Dermis microvascular lymphatic vessel endothelial cell (primary cell): ENCODE data around the gene BSDC1. TPM values are rescaled to one million over a fixed set of nuclear protein-coding genes. Genes with fewer than 3 reads are reported as not detected.
"Not testable (repeated sequence)": the region's sequence is repeated elsewhere in the genome, so short reads cannot be mapped to it uniquely, and the experiment has no call there.

Experiments used
- DNase-seq, 2 donors: peaks; one replicate each; pipeline versions ENCODE4 v3.0.0 to v3.0.0-alpha.2; 2010; ENCODE audit warnings: low read depth in 2 of 2
- total RNA-seq: library from RNA; depleted of rRNA; stranded (reverse); fragments of >200 nt; gene quantifications from 2 replicates; pipeline ENCODE4 v1.2.1, GENCODE V29; 2014

The BSDC1 gene
- total RNA-seq, 1 donor from 2014 or later, result 35.0 TPM

GRCh38 chr1:32358435-32358834 lies 35.8 kb downstream of the BSDC1 start:
- no peak for DNase-seq

- no peak for DNase-seq
These were observed 36.6 kb downstream of the BSDC1 start for GRCh38 chr1:32357614-32358013.

- DNase-seq, result no peak
These were observed 37.8 kb downstream of the BSDC1 start for GRCh38 chr1:32356478-32356877.

GRCh38 chr1:32355778-32356177 lies 38.5 kb downstream of the BSDC1 start:
- not testable (repeated sequence) for DNase-seq

- no peak for DNase-seq
These were observed 40.2 kb downstream of the BSDC1 start for GRCh38 chr1:32353886-32354570.

- DNase-seq, result no peak
These were observed 40.8 kb downstream of the BSDC1 start for GRCh38 chr1:32353431-32353830.

- no peak for DNase-seq
These were observed 41.3 kb downstream of the BSDC1 start for GRCh38 chr1:32352831-32353383.

GRCh38 chr1:32352239-32352745 lies 41.9 kb downstream of the BSDC1 start:
- no peak for DNase-seq

- DNase-seq, result peak; percentile 77 to 92
These were observed 42.6 kb downstream of the BSDC1 start for GRCh38 chr1:32351399-32352238.

GRCh38 chr1:32350785-32351398 lies 43.3 kb downstream of the BSDC1 start:
- peak; percentile 41 to 71 for DNase-seq

- peak; percentile 93 to 94 for DNase-seq
These were observed 45.0 kb downstream of the BSDC1 start for GRCh38 chr1:32349211-32349708.

GRCh38 chr1:32346532-32347157 lies 47.6 kb downstream of the BSDC1 start:
- DNase-seq, result no peak

GRCh38 chr1:32345289-32345827 lies 48.9 kb downstream of the BSDC1 start:
- DNase-seq, result peak; percentile 60 to 71

GRCh38 chr1:32342704-32343103 lies 51.5 kb downstream of the BSDC1 start:
- DNase-seq, result no peak

- DNase-seq, result no peak
These were observed 52.3 kb downstream of the BSDC1 start for GRCh38 chr1:32341971-32342370.

GRCh38 chr1:32341186-32341757 lies 53.0 kb downstream of the BSDC1 start:
- DNase-seq, result no peak

GRCh38 chr1:32339363-32339978 lies 54.8 kb downstream of the BSDC1 start:
- DNase-seq, result no peak

GRCh38 chr1:32338637-32339145 lies 55.5 kb downstream of the BSDC1 start:
- DNase-seq, result no peak

- DNase-seq, result peak in 1 of 2 donors; percentile 49
These were observed 56.2 kb downstream of the BSDC1 start for GRCh38 chr1:32337855-32338636.
